Measurements from ENCODE around the gene PLA2G2E. TPM values are rescaled to one million over a fixed set of nuclear protein-coding genes. Genes with fewer than 3 reads are reported as not detected.

The PLA2G2E gene, protein sequence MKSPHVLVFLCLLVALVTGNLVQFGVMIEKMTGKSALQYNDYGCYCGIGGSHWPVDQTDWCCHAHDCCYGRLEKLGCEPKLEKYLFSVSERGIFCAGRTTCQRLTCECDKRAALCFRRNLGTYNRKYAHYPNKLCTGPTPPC
- total RNA-seq (not detected), polyA plus RNA-seq (not detected)
- long read RNA-seq, donor 1 = 0 reads
- long read RNA-seq, donor 2 = 0 reads
- long read RNA-seq, donor 3 = 0 reads
- long read RNA-seq, donor 4 = 0 reads
- long read RNA-seq, donor 5 = 0 reads
- long read RNA-seq, donor 6 = 0 reads
- long read RNA-seq, donor 7 = 0 reads
- long read RNA-seq, donor 8 = 0 reads
- long read RNA-seq, donor 9 = 0 reads
- long read RNA-seq, donor 10 = 0 reads

DNA sequence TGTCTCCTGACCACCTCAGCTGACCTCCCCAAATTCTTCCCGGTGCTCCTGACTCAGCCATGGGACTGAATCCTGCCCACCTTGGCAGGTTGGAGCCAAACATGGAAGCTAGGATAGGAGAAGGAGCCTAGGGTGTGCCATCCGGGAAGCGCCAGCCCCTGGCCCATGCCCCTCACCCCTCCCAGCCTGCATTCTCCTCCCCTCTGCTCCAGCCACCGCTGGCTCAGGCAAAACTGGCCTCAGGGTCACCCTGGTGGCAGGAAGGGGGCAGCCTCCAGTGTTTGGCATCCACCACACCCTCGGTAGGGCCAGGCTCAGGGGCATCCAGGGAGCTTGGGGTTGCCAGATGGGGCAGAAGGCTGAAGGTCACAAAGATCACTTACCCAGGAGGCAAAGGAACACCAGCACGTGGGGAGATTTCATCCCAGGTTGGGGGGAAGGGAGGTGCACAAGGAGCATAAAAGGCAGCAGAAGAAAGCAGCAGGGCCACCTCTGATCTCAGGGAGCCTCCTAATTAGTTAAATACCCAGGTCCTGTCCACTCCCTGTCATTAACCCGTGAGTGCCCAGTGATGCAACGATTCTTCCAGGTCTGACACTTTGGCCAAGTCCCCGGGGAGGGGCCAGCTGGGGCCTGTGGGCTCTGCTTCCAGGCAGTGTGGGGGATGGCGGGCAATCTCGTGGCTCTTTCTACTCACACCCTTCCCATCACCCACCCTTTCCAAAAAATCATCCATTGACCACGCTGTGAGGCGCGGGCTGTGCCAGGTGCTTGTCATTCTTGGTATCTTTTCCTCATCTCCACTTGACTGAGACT, at the start of gene PLA2G2E:
PLA2G2E (minus strand) TSS at position 481 of the 816 bp plus-strand sequence; CDS start at position 423, 58 bp downstream.
- Histone ChIP-seq H3K36me3 (ENCODE audit: control insufficient read depth in 2 of 2, insufficient read depth in 2 of 2, low read length in 1 of 2) (no peaks in the 10 kb centered on the region), H3K4me1 (ENCODE audit: control insufficient read depth in 2 of 2, insufficient read depth in 2 of 2, low read length in 2 of 2) (peaks cover 0 to 3% of the 10 kb centered on the region in 2 donors), H3K9me3 (ENCODE audit: control insufficient read depth in 2 of 2, insufficient read depth in 1 of 2, low read length in 1 of 2) (no peaks in the 10 kb centered on the region), H3K4me3 (ENCODE audit: low read length in 2 of 2) (no peak within 1 kb of the TSS), H3K27me3 (ENCODE audit: control insufficient read depth in 2 of 2, insufficient read depth in 1 of 2, low read length in 1 of 2) (no peaks in the 10 kb centered on the region), H3K27ac (ENCODE audit: low read depth in 1 of 2, low read length in 1 of 2) (no peak within 1 kb of the TSS)
- no peak for DNase-seq (ENCODE audit: low read depth in 6 of 9, low spot score in 9 of 9)
- WGBS = 78% methylated on average over 14 of the region's 14 CpGs

DNA sequence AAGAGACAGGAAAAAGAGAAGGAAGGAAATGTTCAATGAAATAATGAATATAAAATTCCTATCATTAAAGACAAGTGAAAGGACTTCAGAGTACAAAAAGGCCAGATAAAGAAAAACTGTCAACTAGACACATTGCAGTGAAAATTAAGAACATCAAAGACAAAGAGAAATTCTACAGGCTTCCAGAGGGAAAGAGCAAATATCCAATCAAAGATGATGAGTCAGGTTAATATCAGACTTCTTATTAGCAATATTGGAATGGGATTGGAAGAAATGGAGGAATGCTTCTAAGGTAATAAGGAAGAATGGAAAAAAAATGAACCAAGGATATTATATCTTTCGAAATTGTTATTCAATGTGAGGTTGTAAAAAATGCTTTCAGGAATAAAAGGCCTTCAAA, 48.2 kb upstream of the PLA2G2E start:
- no peaks in the 10 kb centered on the region for H3K27me3 ChIP-seq (ENCODE audit: control insufficient read depth in 2 of 2, insufficient read depth in 1 of 2, low read length in 1 of 2)
- H3K36me3 ChIP-seq (ENCODE audit: control insufficient read depth in 2 of 2, insufficient read depth in 2 of 2, low read length in 1 of 2) = no peaks in the 10 kb centered on the region

DNA sequence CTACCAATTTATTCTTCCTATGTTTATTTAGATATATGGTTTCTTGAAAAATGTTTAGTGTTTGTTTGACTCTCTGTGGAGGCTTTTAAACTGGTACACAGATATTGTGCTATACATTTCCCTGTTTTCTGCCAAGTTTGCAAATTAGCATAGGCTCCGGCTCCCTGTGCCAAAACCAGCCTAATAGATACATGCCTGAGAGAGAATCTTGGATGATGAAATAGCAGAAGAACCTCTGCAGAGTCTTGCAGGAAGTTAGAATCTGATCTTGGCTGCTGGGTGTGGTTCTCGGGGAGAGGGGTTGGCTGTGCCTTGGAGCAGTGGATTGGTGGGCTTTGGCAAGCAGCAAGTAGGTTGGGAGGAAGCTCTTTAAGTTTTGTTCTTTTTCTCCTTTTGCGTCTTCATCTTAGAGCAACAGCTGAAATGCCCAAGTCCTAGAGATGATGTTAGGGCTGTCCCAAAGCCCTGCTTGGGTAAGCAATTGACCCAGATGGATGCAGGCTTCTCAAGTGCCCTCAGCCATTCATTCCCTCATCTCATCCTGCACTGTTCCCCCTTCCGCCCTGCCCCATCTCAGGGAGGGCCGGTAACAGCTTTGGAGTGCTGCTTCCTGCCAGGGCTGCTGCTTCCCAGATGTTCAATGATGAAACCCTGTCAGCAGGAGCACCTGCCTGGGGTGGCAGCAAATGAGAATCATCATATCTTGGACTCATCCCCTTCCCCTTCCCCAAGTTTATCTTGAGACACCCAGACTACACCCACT, 46.7 kb upstream of the PLA2G2E start:
- Histone ChIP-seq H3K27ac (ENCODE audit: low read depth in 1 of 2, low read length in 1 of 2) (no peak overlapping the region), H3K9me3 (ENCODE audit: control insufficient read depth in 2 of 2, insufficient read depth in 1 of 2, low read length in 1 of 2) (no peaks in the 10 kb centered on the region), H3K4me3 (ENCODE audit: low read length in 2 of 2) (no peak overlapping the region), H3K4me1 (ENCODE audit: control insufficient read depth in 2 of 2, insufficient read depth in 2 of 2, low read length in 2 of 2) (no peaks in the 10 kb centered on the region), H3K27me3 (ENCODE audit: control insufficient read depth in 2 of 2, insufficient read depth in 1 of 2, low read length in 1 of 2) (no peaks in the 10 kb centered on the region), H3K36me3 (ENCODE audit: control insufficient read depth in 2 of 2, insufficient read depth in 2 of 2, low read length in 1 of 2) (no peaks in the 10 kb centered on the region)
- DNase-seq (ENCODE audit: low read depth in 6 of 9, low spot score in 9 of 9) = no peak
- WGBS = 72% methylated on average over 5 of the region's 5 CpGs

More for the DNA sequence above, 48.2 kb upstream of the PLA2G2E start:
- Histone ChIP-seq H3K9me3 (ENCODE audit: control insufficient read depth in 2 of 2, insufficient read depth in 1 of 2, low read length in 1 of 2) (no peaks in the 10 kb centered on the region), H3K27ac (ENCODE audit: low read depth in 1 of 2, low read length in 1 of 2) (no peak overlapping the region), H3K4me3 (ENCODE audit: low read length in 2 of 2) (no peak overlapping the region), H3K4me1 (ENCODE audit: control insufficient read depth in 2 of 2, insufficient read depth in 2 of 2, low read length in 2 of 2) (no peaks in the 10 kb centered on the region)
- 92% methylated on average over 1 of the region's 1 CpG for WGBS
- DNase-seq (ENCODE audit: low read depth in 6 of 9, low spot score in 9 of 9) = no peak

DNA sequence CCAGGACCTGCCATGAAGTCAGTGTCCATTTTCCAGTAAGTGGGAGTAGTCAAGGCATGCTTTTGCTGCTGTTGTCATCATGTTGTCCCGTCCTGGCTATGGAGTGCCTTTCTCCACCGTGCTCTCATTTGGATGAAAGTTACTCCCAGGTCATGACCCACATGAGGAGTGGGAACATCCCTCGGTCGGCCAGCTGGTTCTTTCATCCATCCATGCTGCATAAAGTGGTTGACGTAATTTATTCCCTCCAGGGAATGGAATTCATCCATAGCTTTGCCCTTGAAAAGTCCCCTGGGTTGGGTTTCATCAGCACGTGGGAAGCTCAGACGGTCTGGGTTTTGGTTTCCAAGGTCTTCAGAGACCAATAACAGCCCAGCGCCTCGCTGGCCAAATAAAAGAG, 44.4 kb upstream of the PLA2G2E start:
- Histone ChIP-seq H3K9me3 (ENCODE audit: control insufficient read depth in 2 of 2, insufficient read depth in 1 of 2, low read length in 1 of 2) (no peaks in the 10 kb centered on the region), H3K27ac (ENCODE audit: low read depth in 1 of 2, low read length in 1 of 2) (no peak overlapping the region), H3K4me3 (ENCODE audit: low read length in 2 of 2) (no peak overlapping the region), H3K4me1 (ENCODE audit: control insufficient read depth in 2 of 2, insufficient read depth in 2 of 2, low read length in 2 of 2) (no peaks in the 10 kb centered on the region), H3K27me3 (ENCODE audit: control insufficient read depth in 2 of 2, insufficient read depth in 1 of 2, low read length in 1 of 2) (no peaks in the 10 kb centered on the region), H3K36me3 (ENCODE audit: control insufficient read depth in 2 of 2, insufficient read depth in 2 of 2, low read length in 1 of 2) (no peaks in the 10 kb centered on the region)
- 89% methylated on average over 9 of the region's 9 CpGs for WGBS
- no peak for DNase-seq (ENCODE audit: low read depth in 6 of 9, low spot score in 9 of 9)

DNA sequence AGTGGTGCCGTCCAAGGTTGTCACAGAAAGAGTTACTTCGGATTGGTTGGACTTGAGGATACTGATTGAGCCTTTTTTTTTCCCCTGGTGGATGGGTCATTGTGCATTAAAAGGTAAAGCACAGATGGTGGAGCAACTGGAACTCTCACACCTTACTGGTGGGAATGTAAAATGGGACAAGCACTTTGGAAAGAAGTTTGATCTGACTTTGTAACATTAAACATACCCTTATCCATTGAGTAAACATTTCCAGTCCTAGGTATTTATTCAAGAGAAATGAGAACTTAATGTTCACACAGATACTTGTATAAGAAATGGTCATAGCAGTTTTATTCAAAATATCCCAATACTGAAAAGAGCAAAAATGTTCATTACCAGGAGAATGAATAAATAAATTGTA, 41.1 kb upstream of the PLA2G2E start:
- no peaks in the 10 kb centered on the region for H3K27me3 ChIP-seq (ENCODE audit: control insufficient read depth in 2 of 2, insufficient read depth in 1 of 2, low read length in 1 of 2)
- no peak overlapping the region for H3K27ac ChIP-seq (ENCODE audit: low read depth in 1 of 2, low read length in 1 of 2)
- DNase-seq (ENCODE audit: low read depth in 6 of 9, low spot score in 9 of 9) = no peak
- H3K4me3 ChIP-seq (ENCODE audit: low read length in 2 of 2) = no peak overlapping the region
- WGBS = 99% methylated on average over 2 of the region's 2 CpGs
- H3K9me3 ChIP-seq (ENCODE audit: control insufficient read depth in 2 of 2, insufficient read depth in 1 of 2, low read length in 1 of 2) = no peaks in the 10 kb centered on the region
- no peaks in the 10 kb centered on the region for H3K4me1 ChIP-seq (ENCODE audit: control insufficient read depth in 2 of 2, insufficient read depth in 2 of 2, low read length in 2 of 2)
- no peaks in the 10 kb centered on the region for H3K36me3 ChIP-seq (ENCODE audit: control insufficient read depth in 2 of 2, insufficient read depth in 2 of 2, low read length in 1 of 2)

DNA sequence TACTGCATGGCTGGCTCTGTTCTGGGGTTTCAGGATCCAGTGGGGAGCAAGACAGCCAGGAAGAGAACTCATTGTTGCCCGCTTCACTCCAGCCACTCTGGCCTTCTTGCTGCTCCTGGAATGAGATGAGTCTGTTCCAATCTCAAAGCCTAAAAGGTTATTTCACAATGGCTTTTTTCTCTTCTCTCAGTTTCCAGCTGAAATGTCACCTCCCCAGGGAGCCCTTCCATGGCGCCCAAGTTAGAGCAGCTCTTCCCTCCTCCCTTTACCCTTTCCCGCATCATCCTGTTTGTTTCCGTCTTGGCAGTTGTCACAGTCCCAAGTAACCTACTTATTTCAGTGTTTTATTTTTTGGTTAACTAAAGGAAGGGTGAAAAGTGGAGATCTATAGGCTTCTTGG, 40.2 kb upstream of the PLA2G2E start:
- H3K36me3 ChIP-seq (ENCODE audit: control insufficient read depth in 2 of 2, insufficient read depth in 2 of 2, low read length in 1 of 2) = no peaks in the 10 kb centered on the region
- H3K4me1 ChIP-seq (ENCODE audit: control insufficient read depth in 2 of 2, insufficient read depth in 2 of 2, low read length in 2 of 2) = no peaks in the 10 kb centered on the region
- DNase-seq (ENCODE audit: low read depth in 6 of 9, low spot score in 9 of 9) = no peak
- H3K27me3 ChIP-seq (ENCODE audit: control insufficient read depth in 2 of 2, insufficient read depth in 1 of 2, low read length in 1 of 2) = no peaks in the 10 kb centered on the region
- WGBS = 97% methylated on average over 4 of the region's 4 CpGs
- H3K4me3 ChIP-seq (ENCODE audit: low read length in 2 of 2) = no peak overlapping the region
- H3K27ac ChIP-seq (ENCODE audit: low read depth in 1 of 2, low read length in 1 of 2) = no peak overlapping the region
- no peaks in the 10 kb centered on the region for H3K9me3 ChIP-seq (ENCODE audit: control insufficient read depth in 2 of 2, insufficient read depth in 1 of 2, low read length in 1 of 2)

DNA sequence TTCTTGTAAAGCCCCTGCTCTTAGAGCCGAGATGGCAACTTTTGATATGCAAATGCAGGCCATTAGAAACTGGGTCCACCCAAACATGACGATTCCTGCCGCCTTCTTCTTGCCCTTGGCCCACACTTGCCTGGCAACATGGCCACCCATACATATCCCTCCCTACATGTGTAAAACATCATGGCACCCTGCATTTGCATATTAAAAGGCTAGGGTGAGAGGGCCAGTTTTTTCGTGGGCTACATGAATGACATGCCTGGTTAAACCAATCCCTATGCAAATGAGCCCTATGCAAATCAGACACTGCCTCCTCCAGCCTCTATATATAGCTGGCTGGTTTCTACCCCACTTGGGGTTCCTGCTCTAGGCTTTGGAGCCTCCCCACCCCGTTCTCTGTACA, 37.2 kb upstream of the PLA2G2E start:
- no peak for DNase-seq (ENCODE audit: low read depth in 6 of 9, low spot score in 9 of 9)
- 48% methylated on average over 5 of the region's 5 CpGs for WGBS
- H3K36me3 ChIP-seq (ENCODE audit: control insufficient read depth in 2 of 2, insufficient read depth in 2 of 2, low read length in 1 of 2) = no peaks in the 10 kb centered on the region
- H3K4me1 ChIP-seq (ENCODE audit: control insufficient read depth in 2 of 2, insufficient read depth in 2 of 2, low read length in 2 of 2) = no peaks in the 10 kb centered on the region
- no peaks in the 10 kb centered on the region for H3K27me3 ChIP-seq (ENCODE audit: control insufficient read depth in 2 of 2, insufficient read depth in 1 of 2, low read length in 1 of 2)
- no peaks in the 10 kb centered on the region for H3K9me3 ChIP-seq (ENCODE audit: control insufficient read depth in 2 of 2, insufficient read depth in 1 of 2, low read length in 1 of 2)
- no peak overlapping the region for H3K4me3 ChIP-seq (ENCODE audit: low read length in 2 of 2)
- H3K27ac ChIP-seq (ENCODE audit: low read depth in 1 of 2, low read length in 1 of 2) = no peak overlapping the region

DNA sequence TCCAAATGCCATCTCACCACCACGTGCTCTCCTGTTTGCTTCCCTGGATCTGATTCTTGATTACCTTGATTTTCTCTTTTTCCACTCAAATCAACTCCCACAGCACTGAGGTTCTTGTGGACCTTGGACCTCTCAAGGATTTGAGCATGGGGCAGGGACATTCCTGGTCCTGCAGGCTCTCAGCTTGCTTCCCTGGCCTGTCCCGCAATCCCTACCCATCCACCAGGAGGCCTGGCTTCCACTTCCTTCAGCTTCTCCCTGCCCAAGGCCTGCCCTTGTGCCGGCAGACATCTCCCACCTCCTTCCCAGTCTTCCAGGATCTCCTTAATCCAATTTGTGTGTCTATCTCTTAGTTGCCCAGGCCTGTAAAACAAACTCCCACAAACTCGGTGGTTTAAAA, 34.4 kb upstream of the PLA2G2E start:
- no peaks in the 10 kb centered on the region for H3K27me3 ChIP-seq (ENCODE audit: control insufficient read depth in 2 of 2, insufficient read depth in 1 of 2, low read length in 1 of 2)
- DNase-seq (ENCODE audit: low read depth in 6 of 9, low spot score in 9 of 9) = no peak
- no peak overlapping the region for H3K4me3 ChIP-seq (ENCODE audit: low read length in 2 of 2)
- no peaks in the 10 kb centered on the region for H3K36me3 ChIP-seq (ENCODE audit: control insufficient read depth in 2 of 2, insufficient read depth in 2 of 2, low read length in 1 of 2)
- H3K9me3 ChIP-seq (ENCODE audit: control insufficient read depth in 2 of 2, insufficient read depth in 1 of 2, low read length in 1 of 2) = no peaks in the 10 kb centered on the region
- no peak overlapping the region for H3K27ac ChIP-seq (ENCODE audit: low read depth in 1 of 2, low read length in 1 of 2)
- H3K4me1 ChIP-seq (ENCODE audit: control insufficient read depth in 2 of 2, insufficient read depth in 2 of 2, low read length in 2 of 2) = no peaks in the 10 kb centered on the region
- 88% methylated on average over 4 of the region's 4 CpGs for WGBS

Measured in thymus (tissue), 14 donors.